ENCODE results near the gene MRPL19.

Gene MRPL19

DNA sequence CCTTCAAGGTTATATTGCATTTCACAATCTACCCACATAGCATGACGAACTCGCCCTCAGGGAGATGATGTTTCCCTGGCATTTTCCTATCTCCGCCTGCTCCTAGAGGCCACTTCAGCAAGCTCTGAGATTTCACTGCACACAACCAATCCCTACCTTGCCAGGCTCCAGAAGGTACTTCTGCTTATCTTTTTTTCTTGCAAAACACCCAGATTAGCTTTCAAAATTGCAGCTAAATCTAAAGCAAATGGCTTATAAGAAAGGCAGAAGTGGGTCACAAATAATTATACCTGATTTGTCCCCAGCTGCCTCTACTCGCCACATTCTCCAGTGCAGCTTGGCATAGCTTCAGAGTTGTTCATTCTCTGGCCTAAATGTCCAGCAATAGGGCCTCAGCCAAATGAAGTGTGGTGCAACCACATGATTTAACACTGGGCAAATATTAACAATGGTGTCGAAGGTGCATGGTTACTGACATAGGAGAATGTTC, 32.4 kb upstream of the MRPL19 start:
- Histone ChIP-seq H3F3A (ENCODE audit: control insufficient read depth, insufficient read depth) (no peaks in the 10 kb centered on the region), H3K36me3 (ENCODE audit: control insufficient read depth, low read length) (no peaks in the 10 kb centered on the region), H3K9me3 (ENCODE audit: control insufficient read depth, insufficient read depth, low read length) (no peaks in the 10 kb centered on the region), H3K27ac (ENCODE audit: low read depth, low read length) (no peak overlapping the region), H3K4me2 (ENCODE audit: low read length) (no peak overlapping the region), H3K4me3 (ENCODE audit: low read length) (no peak overlapping the region), H3K4me1 (ENCODE audit: control insufficient read depth, low read length) (no peaks in the 10 kb centered on the region), H4K20me1 (ENCODE audit: control insufficient read depth, insufficient read depth, low read depth, low read length) (no peaks in the 10 kb centered on the region), H3K79me2 (ENCODE audit: control insufficient read depth, low read length) (no peaks in the 10 kb centered on the region), H3K27me3 (ENCODE audit: control insufficient read depth, low read length) (no peaks in the 10 kb centered on the region), H3K9me2 (replicated peaks; ENCODE audit: control insufficient read depth, low read length) (no peaks in the 10 kb centered on the region)
- TF ChIP-seq CTCF (IDR thresholded peaks at IDR 0.05; ENCODE audit: low read depth, low read length, poor library complexity, severe bottlenecking), result no peak
- no peak for TF ChIP-seq EZH2phosphoT487 (IDR thresholded peaks at IDR 0.05; ENCODE audit: borderline replicate concordance, low read length)

DNA sequence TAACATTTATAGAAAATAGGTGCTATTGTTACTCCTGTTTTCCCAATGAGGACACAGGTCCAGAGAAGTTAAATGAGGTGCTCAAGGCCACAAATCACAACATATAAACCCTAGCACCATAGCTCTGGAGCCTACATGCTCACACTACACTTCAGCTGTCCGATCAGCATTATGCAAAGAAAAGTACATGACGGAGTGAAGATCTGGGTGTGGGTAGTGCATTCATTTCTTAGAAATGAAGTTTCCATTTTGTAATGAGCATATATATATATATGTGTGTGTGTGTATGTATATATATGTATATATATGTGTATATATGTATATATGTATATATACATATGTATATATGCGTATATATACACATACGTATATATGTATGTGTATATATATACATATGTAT, 30.2 kb upstream of the MRPL19 start:
- TF ChIP-seq EZH2phosphoT487 (IDR thresholded peaks at IDR 0.05; ENCODE audit: borderline replicate concordance, low read length) (no peak), CTCF (IDR thresholded peaks at IDR 0.05; ENCODE audit: low read depth, low read length, poor library complexity, severe bottlenecking) (no peak)
- H3K27ac ChIP-seq (ENCODE audit: low read depth, low read length), result no peak overlapping the region
- no peaks in the 10 kb centered on the region for H3F3A ChIP-seq (ENCODE audit: control insufficient read depth, insufficient read depth)
- H3K4me1 ChIP-seq (ENCODE audit: control insufficient read depth, low read length), result no peaks in the 10 kb centered on the region
- H3K36me3 ChIP-seq (ENCODE audit: control insufficient read depth, low read length), result no peaks in the 10 kb centered on the region
- H3K79me2 ChIP-seq (ENCODE audit: control insufficient read depth, low read length), result no peaks in the 10 kb centered on the region
- no peaks in the 10 kb centered on the region for H3K9me2 ChIP-seq (replicated peaks; ENCODE audit: control insufficient read depth, low read length)
- no peaks in the 10 kb centered on the region for H3K27me3 ChIP-seq (ENCODE audit: control insufficient read depth, low read length)
- H3K4me2 ChIP-seq (ENCODE audit: low read length), result no peak overlapping the region
- no peak overlapping the region for H3K4me3 ChIP-seq (ENCODE audit: low read length)
- H4K20me1 ChIP-seq (ENCODE audit: control insufficient read depth, insufficient read depth, low read depth, low read length), result no peaks in the 10 kb centered on the region
- no peaks in the 10 kb centered on the region for H3K9me3 ChIP-seq (ENCODE audit: control insufficient read depth, insufficient read depth, low read length)

GRCh38 chr2:75616933-75617332, 29.6 kb upstream of the MRPL19 start:
- Histone ChIP-seq H3K9me2 (replicated peaks; ENCODE audit: control insufficient read depth, low read length) (no peaks in the 10 kb centered on the region), H3K27ac (ENCODE audit: low read depth, low read length) (no peak overlapping the region), H3K79me2 (ENCODE audit: control insufficient read depth, low read length) (no peaks in the 10 kb centered on the region), H3K36me3 (ENCODE audit: control insufficient read depth, low read length) (no peaks in the 10 kb centered on the region), H4K20me1 (ENCODE audit: control insufficient read depth, insufficient read depth, low read depth, low read length) (no peaks in the 10 kb centered on the region), H3K9me3 (ENCODE audit: control insufficient read depth, insufficient read depth, low read length) (no peaks in the 10 kb centered on the region), H3K4me2 (ENCODE audit: low read length) (no peak overlapping the region), H3F3A (ENCODE audit: control insufficient read depth, insufficient read depth) (no peaks in the 10 kb centered on the region), H3K4me3 (ENCODE audit: low read length) (no peak overlapping the region), H3K27me3 (ENCODE audit: control insufficient read depth, low read length) (no peaks in the 10 kb centered on the region; the same call in 1 of the 2 replicates), H3K4me1 (ENCODE audit: control insufficient read depth, low read length) (no peaks in the 10 kb centered on the region)
- no peak for TF ChIP-seq CTCF (IDR thresholded peaks at IDR 0.05; ENCODE audit: low read depth, low read length, poor library complexity, severe bottlenecking)
- no peak for TF ChIP-seq EZH2phosphoT487 (IDR thresholded peaks at IDR 0.05; ENCODE audit: borderline replicate concordance, low read length)

Measured in DOHH2 (cell line).